Neural cell (in vitro differentiated cells): Measurements from ENCODE around the gene CBX8. TPM values are rescaled to one million over a fixed set of nuclear protein-coding genes. Genes with fewer than 3 reads are reported as not detected.

Source experiments
- H2AFZ ChIP-seq: fragments of 200-600, 300-800 bp; sonication (generic), shearing (Covaris generic); 2 replicates; pipeline ENCODE4 v1.6.0; 2014; ENCODE audit warnings: low read depth, mild to moderate bottlenecking, antibody characterized with exemption, low read length, moderate library complexity
- H3F3A ChIP-seq: fragments of 200-600 bp; shearing (Covaris generic); 2 replicates; pipeline ENCODE4 v1.6.1; 2016; ENCODE audit warnings: mild to moderate bottlenecking, moderate library complexity, mixed read lengths, antibody characterized with exemption, low read length; ENCODE audit not compliant: insufficient read depth, poor library complexity, severe bottlenecking
- H3K27ac ChIP-seq: fragments of 200-600, 300-800 bp; sonication (generic), shearing (Covaris generic); 2 replicates; pipeline ENCODE4 v1.5.1; 2014; ENCODE audit warnings: mild to moderate bottlenecking, low read length, moderate library complexity
- H3K27me3 ChIP-seq: fragments of 300-800, 200-600 bp; sonication (generic), shearing (Covaris generic); 2 replicates; pipeline ENCODE4 v1.6.0; 2014; ENCODE audit warnings: mild to moderate bottlenecking, low read depth, low read length, moderate library complexity; ENCODE audit not compliant: insufficient read depth
- H3K36me3 ChIP-seq: fragments of 300-800, 200-600 bp; sonication (generic), shearing (Covaris generic); 2 replicates; pipeline ENCODE4 v1.5.1; 2014; ENCODE audit warnings: mild to moderate bottlenecking, antibody characterized with exemption, low read length, moderate library complexity; ENCODE audit not compliant: insufficient read depth
- H3K4me2 ChIP-seq: fragments of 300-800, 200-600 bp; sonication (generic), shearing (Covaris generic); 2 replicates; pipeline ENCODE4 v1.6.0; 2014; ENCODE audit warnings: mild to moderate bottlenecking, low read length
- H3K4me3 ChIP-seq: fragments of 300-800, 200-600 bp; sonication (generic), shearing (Covaris generic); 2 replicates; pipeline ENCODE4 v1.5.1; 2014; ENCODE audit warnings: mild to moderate bottlenecking, low read length, moderate library complexity
- H3K79me2 ChIP-seq: fragments of 200-600 bp; shearing (Covaris generic); replicated peaks from 2 replicates; pipeline ENCODE4 v1.6.0; 2014; ENCODE audit warnings: mild to moderate bottlenecking, low read length, moderate library complexity; ENCODE audit not compliant: insufficient read depth
- H3K9ac ChIP-seq: fragments of 300-800, 200-600 bp; sonication (generic), shearing (Covaris generic); 2 replicates; pipeline ENCODE4 v1.6.1; 2016; ENCODE audit warnings: mild to moderate bottlenecking, low read length, mixed read lengths
- H3K9me2 ChIP-seq: fragments of 200-600 bp; shearing (Covaris generic); 2 replicates; pipeline ENCODE4 v1.6.1; 2016; ENCODE audit warnings: mild to moderate bottlenecking, low read length, mixed read lengths; ENCODE audit not compliant: insufficient read depth
- H3K9me3 ChIP-seq: fragments of 200-600, 300-800 bp; sonication (generic), shearing (Covaris generic); 2 replicates; pipeline ENCODE4 v1.6.1; 2016; ENCODE audit warnings: mild to moderate bottlenecking, mixed run types, low read length, moderate library complexity, mixed read lengths
- H4K20me1 ChIP-seq: fragments of 200-600 bp; shearing (Covaris generic); 2 replicates; pipeline ENCODE4 v1.6.1; 2016; ENCODE audit warnings: mild to moderate bottlenecking, mixed run types; ENCODE audit not compliant: insufficient read depth
- CTCF ChIP-seq: fragments of 450-650 bp; IDR thresholded peaks from 2 replicates; pipeline ENCODE4 v1.5.1; 2014; ENCODE audit warnings: antibody characterized with exemption, mild to moderate bottlenecking, moderate library complexity; ENCODE audit not compliant: poor library complexity, severe bottlenecking
- EP300 ChIP-seq: fragments of 450-650 bp; conservative IDR thresholded peaks from 2 replicates; pipeline ENCODE4 v1.6.1; 2014; ENCODE audit warnings: antibody characterized with exemption, mild to moderate bottlenecking, moderate library complexity; ENCODE audit not compliant: poor library complexity, severe bottlenecking
- EZH2 ChIP-seq: fragments of 200-600, 300-800 bp; shearing (Covaris generic), sonication (generic); IDR thresholded peaks from 2 replicates; pipeline ENCODE4 v1.6.1; 2014; ENCODE audit warnings: antibody characterized with exemption, low read length, borderline replicate concordance, mild to moderate bottlenecking; ENCODE audit not compliant: insufficient read depth, poor library complexity, severe bottlenecking
- MXI1 ChIP-seq: fragments of 450-650 bp; conservative IDR thresholded peaks from 2 replicates; pipeline ENCODE4 v1.6.1; 2014; ENCODE audit warnings: antibody characterized with exemption, mild to moderate bottlenecking; ENCODE audit not compliant: poor library complexity, severe bottlenecking
- POLR2AphosphoS5 ChIP-seq: IDR thresholded peaks from 2 replicates; pipeline ENCODE4 v1.6.1; 2012
- RAD21 ChIP-seq: fragments of 450-650 bp; conservative IDR thresholded peaks from 2 replicates; pipeline ENCODE4 v1.6.1; 2014; ENCODE audit warnings: antibody characterized with exemption, mild to moderate bottlenecking, moderate library complexity
- REST ChIP-seq: IDR thresholded peaks from 2 replicates; pipeline ENCODE4 v1.6.1; 2012; ENCODE audit warnings: borderline replicate concordance
- SMC3 ChIP-seq: fragments of 450-650 bp; conservative IDR thresholded peaks from 2 replicates; pipeline ENCODE4 v1.6.1; 2014; ENCODE audit warnings: antibody characterized with exemption, mild to moderate bottlenecking, moderate library complexity; ENCODE audit not compliant: poor library complexity
- TAF1 ChIP-seq: IDR thresholded peaks from 2 replicates; pipeline ENCODE4 v1.6.1; 2012; ENCODE audit warnings: low read depth
- polyA plus RNA-seq: library from polyadenylated mRNA; depleted of rRNA; stranded (reverse); fragments of >200 nt; gene quantifications from 2 replicates; pipeline ENCODE4 v1.2.3, GENCODE V29; 2014

Gene CBX8
- polyA plus RNA-seq, 1 donor from 2014 or later = 15.4 TPM

GRCh38 chr17:79836972-79837887 lies 40.4 kb upstream of the CBX8 start:
- Histone ChIP-seq H3K27me3 (peaks cover 45% of the 10 kb centered on the region), H4K20me1 (peaks cover 48% of the 10 kb centered on the region), H2AFZ (no peak overlapping the region), H3K9me3 (no peaks in the 10 kb centered on the region), H3K27ac (peak overlapping the region; percentile 97), H3K79me2 (peaks cover 43% of the 10 kb centered on the region), H3K9me2 (no peaks in the 10 kb centered on the region), H3K36me3 (no peaks in the 10 kb centered on the region), H3F3A (no peaks in the 10 kb centered on the region), H3K9ac (peak overlapping the region; percentile 94), H3K4me2 (peak overlapping the region; percentile 96), H3K4me3 (peak overlapping the region; percentile 83)
- TF ChIP-seq MXI1 (peak; percentile 31), POLR2AphosphoS5 (no peak), RAD21 (no peak)

GRCh38 chr17:79836510-79836971 lies 39.7 kb upstream of the CBX8 start:
- peaks cover 38% of the 10 kb centered on the region for H3K27me3 ChIP-seq
- TF ChIP-seq MXI1 = no peak
- no peak for TF ChIP-seq TAF1
- TF ChIP-seq REST = no peak
- TF ChIP-seq EZH2 = no peak
- TF ChIP-seq RAD21 = no peak
- TF ChIP-seq POLR2AphosphoS5 = no peak
- no peak for TF ChIP-seq EP300
- TF ChIP-seq SMC3 = no peak
- no peak for TF ChIP-seq CTCF
- no peak overlapping the region for H2AFZ ChIP-seq
- H4K20me1 ChIP-seq = peaks cover 48% of the 10 kb centered on the region
- H3K79me2 ChIP-seq = peaks cover 43% of the 10 kb centered on the region
- peak overlapping the region; percentile 97 for H3K27ac ChIP-seq
- H3F3A ChIP-seq = no peaks in the 10 kb centered on the region
- peak overlapping the region; percentile 96 for H3K4me2 ChIP-seq
- H3K36me3 ChIP-seq = no peaks in the 10 kb centered on the region
- H3K9me3 ChIP-seq = no peaks in the 10 kb centered on the region
- no peaks in the 10 kb centered on the region for H3K9me2 ChIP-seq
- H3K4me3 ChIP-seq = peak overlapping the region; percentile 83
- H3K9ac ChIP-seq = peak overlapping the region; percentile 94
